Measurements from ENCODE around the gene CCDC127. TPM values are rescaled to one million over a fixed set of nuclear protein-coding genes. Genes with fewer than 3 reads are reported as not detected.

The CCDC127 gene
- total and polyA plus RNA-seq, 2 of the 13 experiments (the other 11 are each of a cell fraction or from before 2014, with no cell fraction given), result 2.9 to 4.3 TPM

- no peak for ATAC-seq
- BruUV-seq (replicated peaks), result no TSS peak
- intact Hi-C loops (cut with micrococcal nuclease; ENCODE audit: unreplicated experiment), result no loop called here
- Histone ChIP-seq H2AFZ (ENCODE audit: low read length) (no peak overlapping the region), H3K27me3 (ENCODE audit: control insufficient read depth in 1 of 2, insufficient read depth in 2 of 2, low read length in 2 of 2) (peaks cover 3 to 53% of the 10 kb centered on the region in 2 experiments), H3K9ac (ENCODE audit: insufficient read depth, low read depth, low read length) (no peak overlapping the region), H3K4me3 (replicated peaks in 1 of 3; ENCODE audit: insufficient read depth in 1 of 3, low read depth in 2 of 3, low read length in 3 of 3) (no peak overlapping the region), H3K4me2 (ENCODE audit: low read depth, low read length) (no peak overlapping the region), H3K36me3 (replicated peaks in 1 of 2; ENCODE audit: control insufficient read depth in 1 of 2, insufficient read depth in 2 of 2, low read length in 2 of 2) (no peaks in the 10 kb centered on the region), H3K79me2 (ENCODE audit: insufficient read depth, low read length) (no peaks in the 10 kb centered on the region), H4K20me1 (ENCODE audit: insufficient read depth, low read length) (no peaks in the 10 kb centered on the region), H3K27ac (ENCODE audit: extremely low read length, insufficient read depth, low read length) (no peak overlapping the region), H3K4me1 (ENCODE audit: insufficient read depth, low read length) (no peaks in the 10 kb centered on the region), H3K9me3 (ENCODE audit: low read length) (no peaks in the 10 kb centered on the region)
- TF ChIP-seq ZFP62 (CRISPR knock-in tag; IDR thresholded peaks at IDR 0.05) (no peak), ARNT2 (CRISPR knock-in tag; IDR thresholded peaks at IDR 0.05; ENCODE audit: low read depth) (no peak), TAF15 (IDR thresholded peaks at IDR 0.05; ENCODE audit: low read depth, low read length, poor library complexity, severe bottlenecking) (no peak), TRIM22 (IDR thresholded peaks at IDR 0.05) (no peak), ZNF121 (CRISPR knock-in tag; IDR thresholded peaks at IDR 0.05) (no peak), CCDC6 (CRISPR knock-in tag; IDR thresholded peaks at IDR 0.05) (no peak), TERF1 (CRISPR knock-in tag; IDR thresholded peaks at IDR 0.05) (no peak), ZNF335 (CRISPR knock-in tag; IDR thresholded peaks at IDR 0.05) (no peak), ZNF318 (CRISPR knock-in tag; IDR thresholded peaks at IDR 0.05) (no peak)
- TF ChIP-seq, protein P1, sequence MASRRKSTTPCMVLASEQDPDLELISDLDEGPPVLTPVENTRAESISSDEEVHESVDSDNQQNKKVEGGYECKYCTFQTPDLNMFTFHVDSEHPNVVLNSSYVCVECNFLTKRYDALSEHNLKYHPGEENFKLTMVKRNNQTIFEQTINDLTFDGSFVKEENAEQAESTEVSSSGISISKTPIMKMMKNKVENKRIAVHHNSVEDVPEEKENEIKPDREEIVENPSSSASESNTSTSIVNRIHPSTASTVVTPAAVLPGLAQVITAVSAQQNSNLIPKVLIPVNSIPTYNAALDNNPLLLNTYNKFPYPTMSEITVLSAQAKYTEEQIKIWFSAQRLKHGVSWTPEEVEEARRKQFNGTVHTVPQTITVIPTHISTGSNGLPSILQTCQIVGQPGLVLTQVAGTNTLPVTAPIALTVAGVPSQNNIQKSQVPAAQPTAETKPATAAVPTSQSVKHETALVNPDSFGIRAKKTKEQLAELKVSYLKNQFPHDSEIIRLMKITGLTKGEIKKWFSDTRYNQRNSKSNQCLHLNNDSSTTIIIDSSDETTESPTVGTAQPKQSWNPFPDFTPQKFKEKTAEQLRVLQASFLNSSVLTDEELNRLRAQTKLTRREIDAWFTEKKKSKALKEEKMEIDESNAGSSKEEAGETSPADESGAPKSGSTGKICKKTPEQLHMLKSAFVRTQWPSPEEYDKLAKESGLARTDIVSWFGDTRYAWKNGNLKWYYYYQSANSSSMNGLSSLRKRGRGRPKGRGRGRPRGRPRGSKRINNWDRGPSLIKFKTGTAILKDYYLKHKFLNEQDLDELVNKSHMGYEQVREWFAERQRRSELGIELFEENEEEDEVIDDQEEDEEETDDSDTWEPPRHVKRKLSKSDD (CRISPR knock-in tag; IDR thresholded peaks at IDR 0.05; ENCODE audit: low read depth), result no peak
- DNase-seq (ENCODE audit: low spot score), result no peak
- ChIA-PET POLR2A (no interaction called here), CTCF (ENCODE audit: low intra/inter-chr PET ratio, low total read pairs) (no interaction called here)
- in situ Hi-C loops (cut with HindIII; ENCODE audit: extremely low pct_ligation_motif_present, low pct_unique_long_range_greater_than_20kb), result no loop called here
- FAIRE-seq, result no peak
- 75% methylated on average over 15 of the region's 23 CpGs for WGBS (ENCODE audit: low lambda C conversion rate)
Observed at GRCh38 chr5:171801-172331, 46.1 kb downstream of the CCDC127 start.

Data from HepG2 (cell line).